Erythroblast (primary cell): ENCODE results near the gene FAU.
A peak's percentile ranks its signal among the peaks of the same experiment; 100 is the strongest.
"Not testable (repeated sequence)": the region's sequence is repeated elsewhere in the genome, so short reads cannot be mapped to it uniquely, and the experiment has no call there.

Source experiments
- DNase-seq, 2 experiments: peaks; one replicate each; lab custom pipeline; 2025; lab: John Stamatoyannopoulos, UW
- GATA1 ChIP-seq: IDR thresholded peaks from 2 replicates; pipeline ENCODE4 v1.6.1; 2011; ENCODE audit warnings: low read depth, mild to moderate bottlenecking, control low read depth, low read length, moderate library complexity
- POLR2A ChIP-seq: IDR thresholded peaks from 2 replicates; pipeline ENCODE4 v1.6.1; 2011; ENCODE audit warnings: mild to moderate bottlenecking, low read length

The FAU gene

DNA sequence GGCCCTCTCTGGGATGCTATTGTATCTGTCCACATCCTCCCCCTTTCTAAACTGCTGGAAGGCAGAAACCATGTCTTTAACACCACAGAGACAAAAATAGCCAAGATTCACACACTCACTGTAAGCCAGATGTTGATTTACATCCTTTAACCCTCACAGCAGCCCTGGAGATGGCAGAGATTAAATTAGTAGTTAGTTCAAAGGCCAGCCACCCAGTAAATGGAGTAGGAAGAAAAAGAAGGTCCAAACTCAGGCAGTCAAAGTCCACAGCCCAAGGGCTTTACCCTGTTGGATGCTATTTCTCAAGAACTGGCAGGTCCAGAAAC is 2.3 kb downstream of the FAU start:
- no peak for DNase-seq
- TF ChIP-seq POLR2A (no peak), GATA1 (no peak)

GRCh38 chr11:65118891-65119669 is 2.9 kb downstream of the FAU start:
- DNase-seq: not testable (repeated sequence)

- TF ChIP-seq GATA1 (no peak), POLR2A (no peak)
- DNase-seq: no peak
Observed at GRCh38 chr11:65118097-65118837, 3.7 kb downstream of the FAU start.

DNA sequence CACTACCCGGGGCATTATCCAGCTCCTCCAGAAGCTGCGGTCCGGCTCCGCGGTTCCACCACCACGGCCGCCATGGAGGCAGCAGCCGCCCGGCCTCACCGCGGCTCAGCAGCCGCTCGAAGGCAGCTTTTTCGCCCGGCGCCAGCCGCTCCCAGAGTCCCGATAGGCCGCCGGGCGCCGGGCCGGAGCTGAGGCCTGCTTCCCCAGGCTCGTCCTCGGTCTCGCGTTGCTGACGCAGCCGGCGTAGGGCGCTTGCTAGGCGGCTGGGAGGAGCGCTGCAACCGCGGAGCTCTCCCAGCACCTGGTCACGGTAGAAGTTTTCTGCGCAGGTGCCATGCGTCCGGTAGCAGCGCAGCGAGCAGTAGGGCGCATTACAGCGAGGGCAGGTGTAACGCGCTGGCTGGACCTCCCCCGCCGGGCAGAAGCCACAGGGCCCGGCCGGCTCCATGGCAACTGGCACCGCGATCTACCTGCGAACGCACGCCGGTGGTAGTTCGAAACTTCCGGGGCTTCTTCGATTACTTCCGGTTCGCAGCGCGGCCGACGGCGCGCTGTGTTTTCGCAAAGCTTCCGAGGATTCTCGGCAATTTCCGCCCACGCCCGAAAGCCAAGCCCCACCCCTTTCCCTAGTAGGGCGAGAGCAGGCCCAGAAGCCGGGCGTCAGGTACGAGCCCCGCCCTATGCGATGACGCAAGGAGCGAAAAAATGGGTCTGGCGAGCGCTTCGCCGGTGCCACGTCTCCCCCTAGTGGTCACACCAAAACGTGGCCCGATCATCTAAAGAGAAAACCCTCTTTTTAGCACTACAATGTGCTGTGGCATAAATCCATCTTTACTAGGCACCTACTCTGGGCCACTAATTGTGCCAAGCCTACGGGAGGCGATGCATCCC is 4.5 kb downstream of the FAU start, which contains the start of gene ZNHIT2:
ZNHIT2 (minus strand) TSS at position 496 of the 891 bp plus-strand sequence; CDS start at position 448, 48 bp downstream.
- peak; percentile 99 for DNase-seq
- TF ChIP-seq POLR2A (peak; percentile 92), GATA1 (no peak)

DNA sequence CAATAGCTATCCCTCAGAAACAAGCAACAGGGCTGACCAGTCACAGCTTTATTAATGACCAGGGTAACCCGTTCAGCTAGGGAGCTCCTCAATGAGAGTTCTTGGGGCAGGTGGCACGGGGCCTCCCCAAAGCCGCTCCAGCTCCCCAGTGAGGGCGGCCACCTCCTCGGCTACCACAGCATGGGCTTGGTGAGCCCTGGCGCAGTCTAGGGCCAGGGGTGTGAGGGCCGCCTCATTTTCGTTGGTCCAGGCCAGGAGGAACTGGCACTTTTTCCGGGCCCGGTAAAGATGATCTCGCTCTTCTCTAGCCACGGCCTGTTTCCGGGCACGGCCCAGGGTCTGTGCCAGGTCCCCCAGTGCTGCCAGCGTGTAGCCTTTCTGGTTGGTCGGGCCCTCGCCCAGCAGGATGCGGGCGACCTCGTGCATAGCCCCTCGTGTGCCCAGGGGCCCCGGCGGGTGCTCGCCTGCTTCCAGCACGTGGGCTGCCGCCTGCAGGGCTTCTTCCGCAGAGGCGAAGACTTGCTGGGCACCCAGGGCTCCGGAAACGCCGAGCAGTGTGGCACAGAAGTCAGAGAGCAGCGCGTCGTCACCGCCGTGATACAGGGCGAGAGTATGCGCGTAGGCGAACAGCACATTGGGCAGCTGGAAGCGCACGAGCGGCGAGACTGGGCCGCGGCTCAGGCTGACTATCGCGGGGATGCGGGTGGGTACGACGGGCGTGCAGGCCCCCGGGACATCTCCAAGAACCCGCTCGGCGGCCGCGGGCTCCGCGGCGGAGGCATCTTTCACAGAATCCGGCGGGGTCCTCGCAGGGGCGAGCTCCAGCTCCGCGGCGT is 5.3 kb downstream of the FAU start:
- DNase-seq: peak; percentile 63 to 65
- no peak for TF ChIP-seq POLR2A
- TF ChIP-seq GATA1: no peak

- DNase-seq: no peak
- TF ChIP-seq POLR2A (no peak), GATA1 (no peak)
Observed at GRCh38 chr11:65115361-65116082, 6.4 kb downstream of the FAU start.

- no peak for DNase-seq
- TF ChIP-seq POLR2A: no peak
- TF ChIP-seq GATA1: no peak
Observed at GRCh38 chr11:65114538-65115171, 7.3 kb downstream of the FAU start.

GRCh38 chr11:65113839-65114238 is 8.1 kb downstream of the FAU start:
- DNase-seq: peak; percentile 55 to 64
- TF ChIP-seq GATA1: no peak
- TF ChIP-seq POLR2A: no peak

- no peak for TF ChIP-seq POLR2A
- no peak for TF ChIP-seq GATA1
- peak; percentile 47 to 53 for DNase-seq
Observed at GRCh38 chr11:65113361-65113756, 8.6 kb downstream of the FAU start.

DNA sequence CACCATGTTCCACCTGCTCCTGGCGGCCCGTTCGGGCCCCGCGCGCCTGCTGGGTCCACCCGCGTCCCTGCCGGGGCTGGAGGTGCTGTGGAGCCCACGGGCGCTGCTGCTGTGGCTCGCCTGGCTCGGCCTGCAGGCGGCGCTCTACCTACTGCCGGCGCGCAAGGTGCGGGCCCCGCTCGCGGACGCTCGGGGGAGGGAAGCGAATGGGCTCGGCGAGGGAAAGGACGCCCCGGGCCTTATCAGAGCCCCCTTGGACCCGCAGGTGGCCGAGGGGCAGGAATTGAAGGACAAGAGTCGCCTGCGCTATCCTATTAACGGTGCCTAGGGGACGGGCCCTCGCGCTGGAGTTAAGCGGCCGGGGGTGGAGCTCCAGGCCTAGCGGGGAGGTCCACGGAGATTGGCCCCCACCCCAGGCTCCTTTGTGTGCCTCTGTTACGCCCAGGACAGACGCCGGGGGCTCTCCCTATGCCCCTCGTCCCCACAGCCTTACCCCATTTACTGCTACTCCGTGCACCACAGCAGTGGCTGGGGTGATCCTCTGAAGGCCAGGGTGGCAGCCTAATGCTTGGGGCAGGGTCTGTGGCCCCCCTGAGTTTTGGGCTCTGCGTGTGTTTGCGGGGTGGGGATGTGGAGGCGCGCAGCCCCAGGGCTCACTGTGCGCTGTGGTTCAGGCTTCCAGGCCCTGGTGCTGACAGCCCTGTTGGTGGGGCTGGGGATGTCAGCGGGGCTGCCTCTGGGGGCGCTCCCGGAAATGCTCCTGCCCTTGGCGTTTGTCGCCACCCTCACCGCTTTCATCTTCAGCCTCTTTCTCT is 9.2 kb downstream of the FAU start:
- TF ChIP-seq GATA1 (no peak), POLR2A (peak; percentile 22)
- peak; percentile 82 to 87 for DNase-seq
